ENCODE data around the gene SFT2D1. TPM values are rescaled to one million over a fixed set of nuclear protein-coding genes. Genes with fewer than 3 reads are reported as not detected.
A peak's percentile ranks its signal among the peaks of the same experiment; 100 is the strongest.
"Not testable (repeated sequence)": the region's sequence is repeated elsewhere in the genome, so short reads cannot be mapped to it uniquely, and the experiment has no call there.

The SFT2D1 gene
- 10 to 100 TPM in 3 of 4 donors, 1 to 10 TPM in 1; 7.6 to 55.6 (median 39.7) TPM for total RNA-seq

- in situ Hi-C loops (cut with MboI; ENCODE audit: low pct_ligation_motif_present in 1 of 4, low pct_unique_long_range_greater_than_20kb in 1 of 4, low sequenced_read_pairs in 3 of 4) = no loop called here
- peaks cover 19 to 34% (median 22%) of the 10 kb centered on the region in 4 donors for H3K4me1 ChIP-seq
Measured at GRCh38 chr6:166342349-166343149, at the start of gene SFT2D1. TSS of gene SFT2D1 (minus strand) at chr6:166342545. CDS start at chr6:166342481, 64 bp downstream.

GRCh38 chr6:166389119-166389518 is 46.8 kb upstream of the SFT2D1 start:
- Histone ChIP-seq H3K27ac (no peak overlapping the region), H3K9me3 (no peaks in the 10 kb centered on the region), H3K27me3 (peaks cover 13% of the 10 kb centered on the region), H3K4me3 (no peak overlapping the region), H3K4me1 (peaks cover 0 to 3% (median 2%) of the 10 kb centered on the region in 4 donors), H3K36me3 (no peaks in the 10 kb centered on the region)
- WGBS, 2 donors (ENCODE audit: low coverage in 1 of 2) = 40 to 53% methylated on average over 3 of the region's 3 CpGs
- no peak for DNase-seq
- TF ChIP-seq POLR2AphosphoS5 (IDR thresholded peaks at IDR 0.05) = no peak
- no peak for TF ChIP-seq EP300 (IDR thresholded peaks at IDR 0.05; ENCODE audit: low read depth)
- no peak for TF ChIP-seq CTCF (IDR thresholded peaks at IDR 0.05)
- no peak for TF ChIP-seq POLR2A (IDR thresholded peaks at IDR 0.05)
- intact Hi-C loops (cut with DNase I; ENCODE audit: low total_unique reads) (no loop called here), in situ Hi-C loops (cut with MboI; ENCODE audit: low pct_ligation_motif_present in 1 of 4, low pct_unique_long_range_greater_than_20kb in 1 of 4, low sequenced_read_pairs in 3 of 4) (loop anchor here in 1 of 4 donors (25.0 kb wide), 1 partner anchor 502 kb away; no protein-coding TSS in a partner anchor)

More at GRCh38 chr6:166342349-166343149, at the start of gene SFT2D1:
- H3K4me3 ChIP-seq = peak within 1 kb of the TSS; percentile 73 to 96 (median 94)
- no peaks in the 10 kb centered on the region for H3K27me3 ChIP-seq
- H3K27ac ChIP-seq = peak within 1 kb of the TSS; percentile 83 to 95 (median 91)
- intact Hi-C loops (cut with DNase I; ENCODE audit: low total_unique reads) = no loop called here
- WGBS, 2 donors (ENCODE audit: low coverage in 1 of 2) = 1% methylated on average over 16 of the region's 73 CpGs; no CpG with 5 or more reads in 1 of the 2 donors
- DNase-seq = peak; percentile 92
- no peaks in the 10 kb centered on the region for H3K9me3 ChIP-seq
- TF ChIP-seq POLR2AphosphoS5 (IDR thresholded peaks at IDR 0.05) (peak; percentile 94 to 97 (median 95)), POLR2A (IDR thresholded peaks at IDR 0.05) (peak; percentile 91), EP300 (IDR thresholded peaks at IDR 0.05; ENCODE audit: low read depth) (no peak)
- H3K36me3 ChIP-seq = no peaks in the 10 kb centered on the region

- Histone ChIP-seq H3K9me3 (no peaks in the 10 kb centered on the region), H3K4me3 (no peak overlapping the region), H3K27ac (no peak overlapping the region), H3K4me1 (peaks cover 0 to 6% (median 5%) of the 10 kb centered on the region in 4 donors), H3K36me3 (no peaks in the 10 kb centered on the region), H3K27me3 (peaks cover 7% of the 10 kb centered on the region)
- intact Hi-C loops (cut with DNase I; ENCODE audit: low total_unique reads) = no loop called here
- no peak for DNase-seq
- WGBS, 2 donors (ENCODE audit: low coverage in 1 of 2) = 90% methylated on average over 13 of the region's 13 CpGs; no CpG with 5 or more reads in 1 of the 2 donors
- no peak for TF ChIP-seq CTCF (IDR thresholded peaks at IDR 0.05)
- TF ChIP-seq POLR2A (IDR thresholded peaks at IDR 0.05) = no peak
- TF ChIP-seq EP300 (IDR thresholded peaks at IDR 0.05; ENCODE audit: low read depth) = no peak
- no peak for TF ChIP-seq POLR2AphosphoS5 (IDR thresholded peaks at IDR 0.05)
- in situ Hi-C loops (cut with MboI; ENCODE audit: low pct_ligation_motif_present in 1 of 4, low pct_unique_long_range_greater_than_20kb in 1 of 4, low sequenced_read_pairs in 3 of 4) = loop anchor here in 1 of 4 donors (25.0 kb wide), 1 partner anchor 501 kb away; no protein-coding TSS in a partner anchor
Measured at GRCh38 chr6:166388290-166389004, 46.1 kb upstream of the SFT2D1 start.

GRCh38 chr6:166387642-166388289 is 45.4 kb upstream of the SFT2D1 start:
- intact Hi-C loops (cut with DNase I; ENCODE audit: low total_unique reads) (no loop called here), in situ Hi-C loops (cut with MboI; ENCODE audit: low pct_ligation_motif_present in 1 of 4, low pct_unique_long_range_greater_than_20kb in 1 of 4, low sequenced_read_pairs in 3 of 4) (loop anchor here in 1 of 4 donors (25.0 kb wide), 1 partner anchor 500 kb away; no protein-coding TSS in a partner anchor)
- no peaks in the 10 kb centered on the region for H3K9me3 ChIP-seq
- peaks cover 0 to 6% (median 5%) of the 10 kb centered on the region in 4 donors for H3K4me1 ChIP-seq
- H3K27me3 ChIP-seq = peaks cover 6% of the 10 kb centered on the region
- WGBS, 2 donors (ENCODE audit: low coverage in 1 of 2) = 67 to 81% methylated on average over 3 to 5 of the region's 5 CpGs
- H3K36me3 ChIP-seq = no peaks in the 10 kb centered on the region
- no peak overlapping the region for H3K27ac ChIP-seq
- no peak for DNase-seq
- H3K4me3 ChIP-seq = no peak overlapping the region
- TF ChIP-seq POLR2A (IDR thresholded peaks at IDR 0.05) (no peak), POLR2AphosphoS5 (IDR thresholded peaks at IDR 0.05) (no peak), EP300 (IDR thresholded peaks at IDR 0.05; ENCODE audit: low read depth) (no peak), CTCF (IDR thresholded peaks at IDR 0.05) (no peak)

- intact Hi-C loops (cut with DNase I; ENCODE audit: low total_unique reads) = not testable (repeated sequence)
Measured at GRCh38 chr6:166387098-166387497, 44.8 kb upstream of the SFT2D1 start.

More at GRCh38 chr6:166387098-166387497, 44.8 kb upstream of the SFT2D1 start:
- not testable (repeated sequence) for H3K27me3 ChIP-seq, H3K27ac ChIP-seq, H3K9me3 ChIP-seq, H3K4me3 ChIP-seq, H3K4me1 ChIP-seq, H3K36me3 ChIP-seq, DNase-seq
- in situ Hi-C loops (cut with MboI; ENCODE audit: low pct_ligation_motif_present in 1 of 4, low pct_unique_long_range_greater_than_20kb in 1 of 4, low sequenced_read_pairs in 3 of 4) = loop anchor here in 1 of 4 donors (25.0 kb wide), 1 partner anchor 500 kb away; no protein-coding TSS in a partner anchor
- WGBS, 2 donors (ENCODE audit: low coverage in 1 of 2) = 93 to 96% methylated on average over 7 to 9 of the region's 9 CpGs
